GM23248 (cell line): ENCODE measurements around the gene ARMH4.

Experiments used
- EZH2 ChIP-seq: fragments of 200-600 bp; sonication (generic); IDR thresholded peaks from 2 replicates; pipeline ENCODE4 v1.6.1; 2018; ENCODE audit warnings: antibody characterized with exemption, mild to moderate bottlenecking; ENCODE audit not compliant: insufficient read depth, poor library complexity, severe bottlenecking
- EZH2phosphoT487 ChIP-seq: fragments of 200-600 bp; sonication (generic); IDR thresholded peaks from 2 replicates; pipeline ENCODE4 v1.6.1; 2018; ENCODE audit warnings: antibody characterized with exemption, moderate library complexity, mild to moderate bottlenecking, low read depth; ENCODE audit not compliant: insufficient read depth

GRCh38 chr14:58107041-58107440, 45.0 kb downstream of the ARMH4 start:
- TF ChIP-seq EZH2phosphoT487 (no peak), EZH2 (no peak)
